Measurements from ENCODE around the gene SIGLEC15. TPM values are rescaled to one million over a fixed set of nuclear protein-coding genes. Genes with fewer than 3 reads are reported as not detected.

Gene SIGLEC15
- polyA plus RNA-seq, 2 of the 4 experiments (the other 2 are of a cell fraction), result not detected

DNA sequence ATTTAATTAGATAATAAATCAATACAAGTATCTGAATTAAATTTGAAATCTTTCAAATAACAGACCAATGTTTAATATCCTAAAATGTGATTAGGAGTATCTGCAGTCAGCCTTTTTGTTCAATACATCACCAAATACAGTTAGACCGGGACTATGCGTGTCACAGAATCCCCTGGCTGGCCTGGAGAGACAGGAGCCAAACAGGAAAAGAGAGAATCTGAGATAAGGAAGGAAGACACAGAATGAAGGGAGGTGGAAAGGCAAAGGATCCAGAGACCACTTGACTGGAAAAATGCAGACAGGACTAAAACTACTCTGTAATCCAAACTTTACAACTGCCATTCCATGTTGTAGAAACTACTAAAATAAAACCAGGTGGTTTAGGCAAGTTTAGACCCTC is 66.3 kb downstream of the SIGLEC15 start:
- Histone ChIP-seq H3K9me3 (no peaks in the 10 kb centered on the region), H3K4me2 (no peak overlapping the region), H3K27ac (no peak overlapping the region), H3K4me3 (no peak overlapping the region), H3K4me1 (no peaks in the 10 kb centered on the region)
- ATAC-seq, result no peak
- CTCF ChIA-PET, result interaction anchor here (1.8 kb wide), 1 partner anchor 12 kb away, joined by 10 read pairs; no protein-coding TSS in a partner anchor
- no peak for FAIRE-seq
- DNase-seq (ENCODE audit: low read depth in 1 of 2, low spot score in 1 of 2), result no peak
- WGBS (ENCODE audit: missing lambda C conversion rate), result 87% methylated on average over 2 of the region's 2 CpGs
- no peak for TF ChIP-seq ZC3H11A (IDR thresholded peaks at IDR 0.05)
- TF ChIP-seq KDM1A (IDR thresholded peaks at IDR 0.05; ENCODE audit: low read depth), result no peak
- TF ChIP-seq RFX5 (IDR thresholded peaks at IDR 0.05), result no peak
- TF ChIP-seq JUN (IDR thresholded peaks at IDR 0.05), result no peak
- no peak for TF ChIP-seq MAX (IDR thresholded peaks at IDR 0.05)
- TF ChIP-seq REST (IDR thresholded peaks at IDR 0.05), result no peak
- TF ChIP-seq, protein P1, sequence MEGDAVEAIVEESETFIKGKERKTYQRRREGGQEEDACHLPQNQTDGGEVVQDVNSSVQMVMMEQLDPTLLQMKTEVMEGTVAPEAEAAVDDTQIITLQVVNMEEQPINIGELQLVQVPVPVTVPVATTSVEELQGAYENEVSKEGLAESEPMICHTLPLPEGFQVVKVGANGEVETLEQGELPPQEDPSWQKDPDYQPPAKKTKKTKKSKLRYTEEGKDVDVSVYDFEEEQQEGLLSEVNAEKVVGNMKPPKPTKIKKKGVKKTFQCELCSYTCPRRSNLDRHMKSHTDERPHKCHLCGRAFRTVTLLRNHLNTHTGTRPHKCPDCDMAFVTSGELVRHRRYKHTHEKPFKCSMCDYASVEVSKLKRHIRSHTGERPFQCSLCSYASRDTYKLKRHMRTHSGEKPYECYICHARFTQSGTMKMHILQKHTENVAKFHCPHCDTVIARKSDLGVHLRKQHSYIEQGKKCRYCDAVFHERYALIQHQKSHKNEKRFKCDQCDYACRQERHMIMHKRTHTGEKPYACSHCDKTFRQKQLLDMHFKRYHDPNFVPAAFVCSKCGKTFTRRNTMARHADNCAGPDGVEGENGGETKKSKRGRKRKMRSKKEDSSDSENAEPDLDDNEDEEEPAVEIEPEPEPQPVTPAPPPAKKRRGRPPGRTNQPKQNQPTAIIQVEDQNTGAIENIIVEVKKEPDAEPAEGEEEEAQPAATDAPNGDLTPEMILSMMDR (IDR thresholded peaks at IDR 0.05), result no peak
- POLR2A ChIA-PET, result no interaction called here

Small RNA genes within 50 kb of the gene (small RNA-seq; reads per million reads assigned to genes)
- 0 reads per million in 6 experiments for gene AC087685.1

Other genes starting within 250 kb of the SIGLEC15 start
- gene SLC14A2, start 210.2 kb upstream of the SIGLEC15 start, polyA plus RNA-seq (2011; rRNA removed), result not detected in 2 replicates
- not detected in 3 replicates for gene SLC14A2, start 210.2 kb upstream of the SIGLEC15 start, polyA plus RNA-seq (2017; fragmentation: RNase III; extraction: RNeasy Plus Mini Kit Qiagen cat#74134 plus additional on column Dnase treatment)
- 0.23 and 0.41 TPM in 2 replicates for gene SLC14A1, start 101.5 kb upstream of the SIGLEC15 start, polyA plus RNA-seq (2011; rRNA removed)
- gene SLC14A1, start 101.5 kb upstream of the SIGLEC15 start, polyA plus RNA-seq (2017; fragmentation: RNase III; extraction: RNeasy Plus Mini Kit Qiagen cat#74134 plus additional on column Dnase treatment), result not detected in 3 replicates
- gene EPG5, start 141.7 kb downstream of the SIGLEC15 start, polyA plus RNA-seq (2011; rRNA removed), result 10.7 and 12.7 TPM in 2 replicates
- 3.6 to 3.8 TPM (median 3.7 TPM) in 3 replicates for gene EPG5, start 141.7 kb downstream of the SIGLEC15 start, polyA plus RNA-seq (2017; fragmentation: RNase III; extraction: RNeasy Plus Mini Kit Qiagen cat#74134 plus additional on column Dnase treatment)
- 0.15 and 0.19 TPM in 2 replicates for gene PSTPIP2, start 246.6 kb downstream of the SIGLEC15 start, polyA plus RNA-seq (2011; rRNA removed)
- gene PSTPIP2, start 246.6 kb downstream of the SIGLEC15 start, polyA plus RNA-seq (2017; fragmentation: RNase III; extraction: RNeasy Plus Mini Kit Qiagen cat#74134 plus additional on column Dnase treatment), result 0.10 to 0.22 TPM (median 0.20 TPM) in 3 replicates